CD4-positive, alpha-beta T cell treated with Interleukin-15 for 4 hours (primary cell): ENCODE data around the gene TCN1.

Experiments
- DNase-seq: peaks from one replicate; pipeline ENCODE4 v3.0.0-alpha.2; 2020; ENCODE audit warnings: low spot score

The TCN1 gene

GRCh38 chr11:59807047-59807610, 59.2 kb downstream of the TCN1 start:
- DNase-seq, result no peak

GRCh38 chr11:59804061-59804460, 62.2 kb downstream of the TCN1 start:
- no peak for DNase-seq
